Ramos (cell line): ENCODE results near the gene PRKCB.

Source experiments
- in situ Hi-C: fragments of 300-500 bp; cut with MboI; formaldehyde crosslinking; loops from one replicate; pipeline ENCODE4 v1.14.3; 2022; ENCODE audit warnings: low sequenced_read_pairs; ENCODE audit not compliant: unreplicated experiment

The PRKCB gene

GRCh38 chr16:24255456-24256371, 419.9 kb downstream of the PRKCB start, which contains the start of gene CACNG3:
Gene CACNG3, plus strand, starts transcription at chr16:24256335. Its CDS starts 420 bp downstream, at chr16:24256755.
- in situ Hi-C loops: loop anchor here (10.0 kb wide), 1 partner anchor 211 kb away; no protein-coding TSS in a partner anchor

GRCh38 chr16:24257958-24258357, 422.2 kb downstream of the PRKCB start:
- in situ Hi-C loops: loop anchor here (10.0 kb wide), 1 partner anchor 213 kb away; no protein-coding TSS in a partner anchor

- in situ Hi-C loops: loop anchor here (10.0 kb wide), 1 partner anchor 214 kb away; no protein-coding TSS in a partner anchor
These were observed 423.0 kb downstream of the PRKCB start for GRCh38 chr16:24258791-24259190.

GRCh38 chr16:24262816-24263215, 427.0 kb downstream of the PRKCB start:
- in situ Hi-C loops: no loop called here
